GM10847 (cell line): ENCODE data around the gene LRMDA.

Experiments used
- POLR2A ChIP-seq: IDR thresholded peaks from 2 replicates; pipeline ENCODE4 v1.6.1; 2011; ENCODE audit not compliant: insufficient read length; ENCODE audit errors: extremely low read depth

LRMDA gene

GRCh38 chr10:75509706-75510105, 78.3 kb downstream of the LRMDA start:
- no peak for TF ChIP-seq POLR2A

- TF ChIP-seq POLR2A: no peak
Measured at GRCh38 chr10:75511011-75511410, 79.6 kb downstream of the LRMDA start.

DNA sequence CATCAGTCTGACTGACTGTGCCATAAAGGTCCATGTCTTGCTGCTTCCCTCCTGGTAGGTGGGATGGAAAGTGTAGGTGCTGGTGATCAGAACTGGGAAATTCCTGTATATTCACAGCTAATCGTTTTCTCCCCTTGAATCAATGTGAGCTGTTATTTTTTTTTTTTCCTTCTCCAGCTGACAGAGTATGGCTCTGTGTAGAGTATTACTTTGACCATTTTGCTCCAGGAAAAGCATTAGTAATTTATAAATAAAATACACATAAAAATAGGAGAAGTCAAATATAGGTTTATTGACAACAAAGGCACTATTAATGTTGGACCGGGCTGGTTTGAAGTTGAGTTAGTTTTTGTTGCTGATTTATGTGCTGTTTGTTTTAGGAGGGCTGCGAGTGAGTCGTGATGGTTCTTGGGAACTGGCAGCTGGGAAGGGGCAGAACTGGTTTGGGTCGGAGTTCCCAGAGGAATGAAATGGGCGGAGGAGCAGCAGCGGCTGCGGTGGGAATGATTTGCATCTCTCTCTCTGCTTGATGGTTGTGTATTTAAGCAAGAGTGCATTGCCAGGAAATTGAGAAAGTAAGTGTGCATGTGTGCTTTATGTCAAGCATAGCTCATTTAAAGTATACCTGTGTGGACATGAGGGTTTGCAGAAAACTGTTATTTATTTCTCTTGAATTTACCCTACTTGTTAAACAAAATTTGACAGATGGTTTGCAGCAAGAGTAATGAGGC, 80.9 kb downstream of the LRMDA start:
- TF ChIP-seq POLR2A: no peak

- no peak for TF ChIP-seq POLR2A
Measured at GRCh38 chr10:75513292-75513885, 82.0 kb downstream of the LRMDA start.

- no peak for TF ChIP-seq POLR2A
Measured at GRCh38 chr10:75514830-75515229, 83.4 kb downstream of the LRMDA start.

DNA sequence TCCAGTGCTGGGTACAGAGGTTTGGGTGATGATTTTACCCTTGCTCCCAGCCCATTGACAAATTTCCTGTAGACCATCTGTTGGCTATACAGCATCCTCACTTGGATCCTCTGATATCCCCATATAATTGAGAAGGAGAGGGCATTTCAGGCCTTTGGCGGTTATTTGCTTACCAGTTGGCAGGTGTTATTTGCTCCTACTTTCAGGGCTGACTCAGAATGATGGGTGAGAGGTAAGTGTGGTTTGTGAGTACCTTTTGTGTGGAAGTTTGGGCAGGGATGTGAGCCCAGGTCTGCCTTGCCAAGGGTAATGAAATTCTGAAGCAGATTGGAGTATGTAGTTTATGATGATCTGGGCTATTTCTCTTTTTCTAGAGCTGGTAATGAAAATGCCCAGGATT, 93.6 kb downstream of the LRMDA start:
- TF ChIP-seq POLR2A: no peak

DNA sequence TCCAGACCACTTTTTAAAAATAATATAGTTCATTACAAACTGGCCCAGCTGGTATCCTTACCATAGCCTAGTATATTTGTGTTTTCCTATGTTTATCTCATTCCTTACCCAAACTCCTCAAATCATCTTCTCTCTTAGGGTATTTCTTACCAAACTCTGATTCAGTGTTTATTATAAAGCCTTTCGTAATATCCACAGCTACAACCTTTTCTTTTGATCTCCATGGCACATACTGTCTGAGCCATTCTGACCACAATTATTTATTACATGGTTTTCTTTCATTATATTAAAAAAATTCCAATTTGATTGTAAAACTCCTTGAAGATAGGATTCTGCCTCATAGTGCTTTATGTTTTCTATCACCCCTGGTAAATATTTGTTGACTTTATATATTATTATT, 94.2 kb downstream of the LRMDA start:
- no peak for TF ChIP-seq POLR2A

GRCh38 chr10:75527542-75527941, 96.1 kb downstream of the LRMDA start:
- no peak for TF ChIP-seq POLR2A

DNA sequence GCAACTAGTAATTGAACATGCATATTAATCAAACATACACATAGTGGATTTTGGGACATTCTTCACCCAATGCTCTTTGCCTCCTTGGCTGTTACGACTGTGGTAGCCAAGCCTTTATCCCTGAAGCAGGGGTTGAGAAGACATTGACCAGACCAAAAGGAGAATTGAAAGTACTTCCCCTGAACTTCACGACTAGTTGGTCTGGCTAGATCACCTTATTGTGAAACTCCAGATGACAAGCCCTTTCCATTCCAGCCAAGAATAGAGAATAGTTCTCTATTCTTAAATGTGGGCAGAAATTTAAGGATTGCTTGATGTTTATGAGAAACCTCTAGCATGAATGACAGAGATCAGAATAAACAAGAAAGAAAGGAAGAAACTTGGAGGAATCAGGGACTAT, 97.0 kb downstream of the LRMDA start:
- TF ChIP-seq POLR2A: no peak

DNA sequence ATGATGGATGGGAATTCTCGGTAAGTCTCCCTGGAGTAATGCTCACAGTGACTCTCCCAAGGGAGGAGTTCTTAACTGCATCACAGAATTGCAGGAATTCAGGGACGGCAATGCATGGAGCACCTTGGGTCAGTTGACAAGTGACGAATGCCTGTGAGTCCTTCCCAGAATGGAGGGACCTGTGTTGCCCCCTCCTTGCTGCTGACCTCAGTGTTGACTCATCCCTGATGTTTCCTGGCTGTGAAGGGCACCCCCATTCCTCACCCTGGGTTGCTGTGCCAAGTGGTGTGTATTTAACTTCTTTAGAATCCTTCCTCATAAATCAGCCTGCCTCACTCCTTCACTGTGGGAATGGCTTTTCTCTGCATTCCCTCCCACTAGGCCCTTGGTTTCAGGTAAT, 98.9 kb downstream of the LRMDA start:
- TF ChIP-seq POLR2A: no peak

- no peak for TF ChIP-seq POLR2A
Measured at GRCh38 chr10:75531571-75532031, 100.2 kb downstream of the LRMDA start.

GRCh38 chr10:75532253-75532924, 101.0 kb downstream of the LRMDA start:
- TF ChIP-seq POLR2A: no peak

- TF ChIP-seq POLR2A: no peak
Measured at GRCh38 chr10:75538144-75538543, 106.7 kb downstream of the LRMDA start.

DNA sequence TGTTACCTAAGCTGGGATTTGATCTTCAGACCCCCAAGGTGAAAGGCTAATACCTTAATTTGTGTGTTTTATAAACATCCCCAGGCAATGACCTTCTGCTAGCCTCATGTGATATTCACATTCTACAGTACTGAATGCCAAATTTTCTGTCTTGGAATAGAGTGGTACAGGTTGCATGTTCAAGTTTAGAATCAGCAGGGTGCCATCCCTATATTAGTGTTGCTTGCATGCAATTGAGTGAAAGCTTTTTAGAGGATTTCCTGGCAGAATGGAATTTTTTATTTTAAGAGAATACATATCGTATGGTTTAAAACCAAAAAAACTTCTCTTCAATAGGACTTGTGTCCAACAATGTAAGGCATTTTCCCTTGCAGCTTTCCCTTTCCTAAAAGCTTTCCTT, 107.3 kb downstream of the LRMDA start:
- no peak for TF ChIP-seq POLR2A

- TF ChIP-seq POLR2A: no peak
Measured at GRCh38 chr10:75540357-75540966, 109.0 kb downstream of the LRMDA start.

GRCh38 chr10:75540981-75541380, 109.6 kb downstream of the LRMDA start:
- TF ChIP-seq POLR2A: no peak

DNA sequence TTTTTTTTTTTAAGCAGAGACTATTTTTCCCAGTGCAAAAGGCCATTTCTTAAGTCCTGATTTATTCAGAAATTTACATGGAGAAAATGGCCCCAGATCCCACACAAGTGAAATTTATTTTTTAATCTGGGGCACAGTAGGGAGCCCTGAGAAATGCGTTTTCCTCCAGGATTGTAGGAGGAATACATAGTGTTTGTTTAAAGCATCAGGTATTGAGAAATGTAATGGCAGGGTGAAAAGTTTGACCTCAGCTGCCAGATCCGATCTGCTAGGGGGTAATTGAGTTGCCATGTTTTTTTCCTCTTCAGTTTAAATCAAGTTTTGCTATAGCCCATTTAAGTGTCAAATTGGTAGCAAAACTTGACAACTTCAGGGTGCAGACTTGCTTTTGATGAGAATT, 110.0 kb downstream of the LRMDA start:
- TF ChIP-seq POLR2A: no peak

DNA sequence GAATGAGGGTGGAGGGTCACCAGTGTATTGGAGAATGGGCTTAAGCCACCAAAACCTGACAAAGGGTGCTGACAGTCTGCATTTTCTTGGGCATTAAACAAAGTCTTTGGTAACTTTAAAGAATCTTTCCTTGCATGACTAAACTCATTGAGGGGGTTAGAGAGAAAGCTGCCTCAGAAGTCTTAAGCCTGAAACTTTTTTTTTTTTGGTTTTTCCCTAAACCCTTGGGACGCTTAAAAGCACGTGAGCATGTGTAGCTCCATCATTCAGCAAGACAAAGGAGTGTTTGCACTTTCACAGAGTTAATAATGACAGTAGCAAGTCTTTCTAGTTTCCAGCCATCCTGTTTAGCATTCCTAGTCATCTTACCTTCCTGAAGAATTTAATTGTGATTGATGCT, 110.7 kb downstream of the LRMDA start:
- TF ChIP-seq POLR2A: no peak
